Progenitor cell of endocrine pancreas (in vitro differentiated cells): ENCODE measurements around the gene ARHGEF28. TPM values are rescaled to one million over a fixed set of nuclear protein-coding genes. Genes with fewer than 3 reads are reported as not detected.

ENCODE experiments used
- DNase-seq: peaks from one replicate; pipeline ENCODE4 v3.0.0; 2021; ENCODE audit warnings: low spot score; ENCODE audit not compliant: unreplicated experiment
- H3K27ac Mint-ChIP-seq: 2 replicates; pipeline ENCODE4 v1.8.0; 2021; ENCODE audit warnings: mild to moderate bottlenecking, moderate library complexity, mixed read lengths
- H3K27me3 Mint-ChIP-seq: 2 replicates; pipeline ENCODE4 v1.8.0; 2021; ENCODE audit warnings: mixed read lengths
- H3K36me3 Mint-ChIP-seq: 2 replicates; pipeline ENCODE4 v1.8.0; 2022; ENCODE audit warnings: mixed read lengths; ENCODE audit not compliant: insufficient read depth
- H3K4me1 Mint-ChIP-seq: 2 replicates; pipeline ENCODE4 v1.8.0; 2021; ENCODE audit warnings: low read depth, mixed read lengths
- H3K4me3 Mint-ChIP-seq: 2 replicates; pipeline ENCODE4 v1.8.0; 2021; ENCODE audit warnings: low read depth, mild to moderate bottlenecking, moderate library complexity, mixed read lengths
- H3K9me3 Mint-ChIP-seq: 2 replicates; pipeline ENCODE4 v1.8.0; 2021; ENCODE audit warnings: low read depth, mixed read lengths
- CTCF ChIP-seq: fragments of 200-600 bp; sonication (generic); IDR thresholded peaks from one replicate; pipeline ENCODE4 v1.5.0; 2021; ENCODE audit warnings: antibody characterized with exemption, mild to moderate bottlenecking; ENCODE audit not compliant: unreplicated experiment
- total RNA-seq: library from RNA; stranded (reverse); gene quantifications from 2 replicates; pipeline ENCODE4 v1.2.1, GENCODE V29; 2021

The ARHGEF28 gene
- total RNA-seq, 1 donor from 2014 or later: 15.0 TPM

GRCh38 chr5:73591698-73592501 is 34.1 kb upstream of the ARHGEF28 start:
- TF ChIP-seq CTCF: no peak
- Mint-ChIP-seq H3K4me1 (no peaks in the 10 kb centered on the region), H3K27ac (no peak overlapping the region), H3K4me3 (no peak overlapping the region), H3K9me3 (no peaks in the 10 kb centered on the region), H3K27me3 (peaks cover 8% of the 10 kb centered on the region), H3K36me3 (no peaks in the 10 kb centered on the region)
- no peak for DNase-seq

GRCh38 chr5:73592551-73592950 is 33.4 kb upstream of the ARHGEF28 start:
- Mint-ChIP-seq H3K4me1 (no peaks in the 10 kb centered on the region), H3K36me3 (no peaks in the 10 kb centered on the region), H3K27me3 (peaks cover 8% of the 10 kb centered on the region), H3K27ac (no peak overlapping the region), H3K4me3 (no peak overlapping the region), H3K9me3 (no peaks in the 10 kb centered on the region)
- no peak for TF ChIP-seq CTCF
- DNase-seq: no peak

GRCh38 chr5:73596705-73597328 is 29.2 kb upstream of the ARHGEF28 start:
- H3K36me3 Mint-ChIP-seq: no peaks in the 10 kb centered on the region
- H3K4me1 Mint-ChIP-seq: no peaks in the 10 kb centered on the region
- TF ChIP-seq CTCF: peak; percentile 70
- H3K27ac Mint-ChIP-seq: no peak overlapping the region
- H3K9me3 Mint-ChIP-seq: peaks cover 12% of the 10 kb centered on the region
- H3K27me3 Mint-ChIP-seq: peaks cover 8% of the 10 kb centered on the region
- no peak overlapping the region for H3K4me3 Mint-ChIP-seq
- DNase-seq: no peak

- no peaks in the 10 kb centered on the region for H3K36me3 Mint-ChIP-seq
- peaks cover 13% of the 10 kb centered on the region for H3K9me3 Mint-ChIP-seq
- H3K4me1 Mint-ChIP-seq: no peaks in the 10 kb centered on the region
- H3K27ac Mint-ChIP-seq: no peak overlapping the region
- TF ChIP-seq CTCF: no peak
- DNase-seq: no peak
- H3K27me3 Mint-ChIP-seq: peaks cover 9% of the 10 kb centered on the region
- H3K4me3 Mint-ChIP-seq: no peak overlapping the region
These were observed 26.6 kb upstream of the ARHGEF28 start for GRCh38 chr5:73599380-73599779.

- no peak for DNase-seq
- Mint-ChIP-seq H3K9me3 (peaks cover 13% of the 10 kb centered on the region), H3K4me3 (no peak overlapping the region), H3K4me1 (peaks cover 13% of the 10 kb centered on the region), H3K27me3 (peaks cover 17% of the 10 kb centered on the region), H3K36me3 (no peaks in the 10 kb centered on the region), H3K27ac (no peak overlapping the region)
- no peak for TF ChIP-seq CTCF
These were observed 22.0 kb upstream of the ARHGEF28 start for GRCh38 chr5:73603998-73604397.
